ENCODE measurements around the gene ASIP. TPM values are rescaled to one million over a fixed set of nuclear protein-coding genes. Genes with fewer than 3 reads are reported as not detected.

Gene ASIP
- total and polyA plus RNA-seq, 2 of the 13 experiments (the other 11 are each of a cell fraction or from before 2014, with no cell fraction given), result not detected

DNA sequence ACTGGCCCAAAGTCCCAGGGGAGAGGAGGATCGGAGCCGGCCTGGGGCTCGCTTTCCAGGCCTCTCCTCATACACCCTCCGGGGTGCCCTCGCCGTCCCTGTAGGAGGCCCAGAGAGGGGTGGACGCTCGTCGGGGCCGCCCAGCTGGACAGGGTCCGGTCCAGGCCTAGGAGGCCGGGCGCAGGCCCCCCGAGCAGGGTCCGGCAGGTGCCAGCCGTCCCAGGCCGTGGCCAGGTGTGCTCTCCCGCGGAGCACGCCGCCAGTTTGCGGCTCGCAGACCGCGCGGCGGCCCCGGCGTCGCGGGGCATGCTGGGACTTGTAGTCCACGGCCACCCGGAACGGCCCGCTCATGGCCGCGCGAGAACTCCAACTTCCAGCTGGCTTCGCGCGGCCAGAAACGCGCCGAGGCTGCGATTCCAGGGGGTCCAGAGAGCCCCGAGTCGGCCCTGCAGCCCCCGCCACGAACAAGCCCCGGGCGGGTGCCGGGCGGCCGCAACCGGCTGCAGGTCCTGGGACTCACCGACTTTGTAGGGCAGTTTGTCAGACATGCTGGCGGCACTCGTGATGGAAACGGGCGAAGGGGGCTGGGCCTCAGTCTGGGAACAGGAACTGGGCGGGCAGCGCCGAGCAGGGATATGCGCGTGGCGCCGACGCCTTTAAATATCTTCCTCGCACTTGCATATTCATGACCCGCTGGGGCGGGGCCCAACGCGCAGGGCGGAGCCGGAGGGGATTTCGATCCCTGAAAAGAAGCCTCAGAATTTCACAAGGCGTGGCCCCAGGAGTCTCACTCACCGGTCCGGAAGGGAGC, 61.7 kb downstream of the ASIP start, which contains the start of gene AHCY (continued):
- peak; percentile 100 for TF ChIP-seq DR1 (CRISPR knock-in tag; IDR thresholded peaks at IDR 0.05)
- TF ChIP-seq, protein P1, sequence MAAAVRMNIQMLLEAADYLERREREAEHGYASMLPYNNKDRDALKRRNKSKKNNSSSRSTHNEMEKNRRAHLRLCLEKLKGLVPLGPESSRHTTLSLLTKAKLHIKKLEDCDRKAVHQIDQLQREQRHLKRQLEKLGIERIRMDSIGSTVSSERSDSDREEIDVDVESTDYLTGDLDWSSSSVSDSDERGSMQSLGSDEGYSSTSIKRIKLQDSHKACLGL (CRISPR knock-in tag; IDR thresholded peaks at IDR 0.05), result peak; percentile 99
- peak; percentile 49; the same call in 1 of the 2 replicates for TF ChIP-seq NFIC (IDR thresholded peaks at IDR 0.05; ENCODE audit: low read length)
- no peak for TF ChIP-seq EZH2 (conservative IDR thresholded peaks at IDR 0.05; ENCODE audit: low read depth, low read length)
- no peak for TF ChIP-seq CCAR2 (optimal IDR thresholded peaks at IDR 0.05; ENCODE audit: low read depth, low read length)
- peak; percentile 54; the same call in 1 of the 2 replicates for TF ChIP-seq ZNF660 (CRISPR knock-in tag; IDR thresholded peaks at IDR 0.05; ENCODE audit: borderline replicate concordance, low read depth)
- peak; percentile 78; the same call in 1 of the 2 replicates for TF ChIP-seq FOXJ3 (CRISPR knock-in tag; IDR thresholded peaks at IDR 0.05; ENCODE audit: borderline replicate concordance)
- peak; percentile 96; the same call in 1 of the 2 replicates for TF ChIP-seq ARHGAP35 (CRISPR knock-in tag; IDR thresholded peaks at IDR 0.05; ENCODE audit: borderline replicate concordance)
- TF ChIP-seq PHB2 (IDR thresholded peaks at IDR 0.05; ENCODE audit: partially characterized antibody), result no peak
- TF ChIP-seq ZNF737 (CRISPR knock-in tag; IDR thresholded peaks at IDR 0.05; ENCODE audit: borderline replicate concordance), result no peak
- TF ChIP-seq, protein P2, sequence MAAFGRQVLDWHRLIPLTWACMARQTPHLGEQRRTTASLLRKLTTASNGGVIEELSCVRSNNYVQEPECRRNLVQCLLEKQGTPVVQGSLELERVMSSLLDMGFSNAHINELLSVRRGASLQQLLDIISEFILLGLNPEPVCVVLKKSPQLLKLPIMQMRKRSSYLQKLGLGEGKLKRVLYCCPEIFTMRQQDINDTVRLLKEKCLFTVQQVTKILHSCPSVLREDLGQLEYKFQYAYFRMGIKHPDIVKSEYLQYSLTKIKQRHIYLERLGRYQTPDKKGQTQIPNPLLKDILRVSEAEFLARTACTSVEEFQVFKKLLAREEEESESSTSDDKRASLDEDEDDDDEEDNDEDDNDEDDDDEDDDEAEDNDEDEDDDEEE (CRISPR knock-in tag; IDR thresholded peaks at IDR 0.05), result no peak; the same call in none of the 2 replicates
- no peak for TF ChIP-seq ZC3H4 (CRISPR knock-in tag; IDR thresholded peaks at IDR 0.05; ENCODE audit: borderline replicate concordance)
- TF ChIP-seq MTF2 (CRISPR knock-in tag; IDR thresholded peaks at IDR 0.05; ENCODE audit: borderline replicate concordance), result no peak
- TF ChIP-seq PRMT3 (CRISPR knock-in tag; IDR thresholded peaks at IDR 0.05; ENCODE audit: borderline replicate concordance, low read depth), result 0 out of 2 replicates have a peak, but pooled peaks have one; percentile 43
- TF ChIP-seq HOXD1 (CRISPR knock-in tag; IDR thresholded peaks at IDR 0.05), result no peak
- peak; percentile 92; the same call in 1 of the 2 replicates for TF ChIP-seq ZNF33A (CRISPR knock-in tag; IDR thresholded peaks at IDR 0.05; ENCODE audit: borderline replicate concordance)
- TF ChIP-seq, protein P3, sequence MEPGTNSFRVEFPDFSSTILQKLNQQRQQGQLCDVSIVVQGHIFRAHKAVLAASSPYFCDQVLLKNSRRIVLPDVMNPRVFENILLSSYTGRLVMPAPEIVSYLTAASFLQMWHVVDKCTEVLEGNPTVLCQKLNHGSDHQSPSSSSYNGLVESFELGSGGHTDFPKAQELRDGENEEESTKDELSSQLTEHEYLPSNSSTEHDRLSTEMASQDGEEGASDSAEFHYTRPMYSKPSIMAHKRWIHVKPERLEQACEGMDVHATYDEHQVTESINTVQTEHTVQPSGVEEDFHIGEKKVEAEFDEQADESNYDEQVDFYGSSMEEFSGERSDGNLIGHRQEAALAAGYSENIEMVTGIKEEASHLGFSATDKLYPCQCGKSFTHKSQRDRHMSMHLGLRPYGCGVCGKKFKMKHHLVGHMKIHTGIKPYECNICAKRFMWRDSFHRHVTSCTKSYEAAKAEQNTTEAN (CRISPR knock-in tag; conservative IDR thresholded peaks at IDR 0.05), result peak; percentile 64
- TF ChIP-seq, protein P4, sequence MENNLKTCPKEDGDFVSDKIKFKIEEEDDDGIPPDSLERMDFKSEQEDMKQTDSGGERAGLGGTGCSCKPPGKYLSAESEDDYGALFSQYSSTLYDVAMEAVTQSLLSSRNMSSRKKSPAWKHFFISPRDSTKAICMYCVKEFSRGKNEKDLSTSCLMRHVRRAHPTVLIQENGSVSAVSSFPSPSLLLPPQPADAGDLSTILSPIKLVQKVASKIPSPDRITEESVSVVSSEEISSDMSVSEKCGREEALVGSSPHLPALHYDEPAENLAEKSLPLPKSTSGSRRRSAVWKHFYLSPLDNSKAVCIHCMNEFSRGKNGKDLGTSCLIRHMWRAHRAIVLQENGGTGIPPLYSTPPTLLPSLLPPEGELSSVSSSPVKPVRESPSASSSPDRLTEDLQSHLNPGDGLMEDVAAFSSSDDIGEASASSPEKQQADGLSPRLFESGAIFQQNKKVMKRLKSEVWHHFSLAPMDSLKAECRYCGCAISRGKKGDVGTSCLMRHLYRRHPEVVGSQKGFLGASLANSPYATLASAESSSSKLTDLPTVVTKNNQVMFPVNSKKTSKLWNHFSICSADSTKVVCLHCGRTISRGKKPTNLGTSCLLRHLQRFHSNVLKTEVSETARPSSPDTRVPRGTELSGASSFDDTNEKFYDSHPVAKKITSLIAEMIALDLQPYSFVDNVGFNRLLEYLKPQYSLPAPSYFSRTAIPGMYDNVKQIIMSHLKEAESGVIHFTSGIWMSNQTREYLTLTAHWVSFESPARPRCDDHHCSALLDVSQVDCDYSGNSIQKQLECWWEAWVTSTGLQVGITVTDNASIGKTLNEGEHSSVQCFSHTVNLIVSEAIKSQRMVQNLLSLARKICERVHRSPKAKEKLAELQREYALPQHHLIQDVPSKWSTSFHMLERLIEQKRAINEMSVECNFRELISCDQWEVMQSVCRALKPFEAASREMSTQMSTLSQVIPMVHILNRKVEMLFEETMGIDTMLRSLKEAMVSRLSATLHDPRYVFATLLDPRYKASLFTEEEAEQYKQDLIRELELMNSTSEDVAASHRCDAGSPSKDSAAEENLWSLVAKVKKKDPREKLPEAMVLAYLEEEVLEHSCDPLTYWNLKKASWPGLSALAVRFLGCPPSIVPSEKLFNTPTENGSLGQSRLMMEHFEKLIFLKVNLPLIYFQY (CRISPR knock-in tag; IDR thresholded peaks at IDR 0.05; ENCODE audit: borderline replicate concordance), result peak; percentile 25
- TF ChIP-seq SNRNP70 (IDR thresholded peaks at IDR 0.05; ENCODE audit: low read depth, low read length), result no peak
- no peak; the same call in 1 of the 2 replicates for TF ChIP-seq ZNF44 (CRISPR knock-in tag; IDR thresholded peaks at IDR 0.05)
- TF ChIP-seq ZNF790 (CRISPR knock-in tag; IDR thresholded peaks at IDR 0.05; ENCODE audit: borderline replicate concordance), result peak; percentile 37; the same call in 1 of the 2 replicates
- no peak for TF ChIP-seq HDAC2 (CRISPR knock-in tag; IDR thresholded peaks at IDR 0.05)
- TF ChIP-seq NFE2L2 (IDR thresholded peaks at IDR 0.05; ENCODE audit: low read length), result no peak

Measured in HepG2 (cell line).